ENCODE data around the gene CD3D. TPM values are rescaled to one million over a fixed set of nuclear protein-coding genes. Genes with fewer than 3 reads are reported as not detected.
A peak's percentile ranks its signal among the peaks of the same experiment; 100 is the strongest.

Gene CD3D
- total RNA-seq, 1 donor from 2014 or later: 0.61 TPM

DNA sequence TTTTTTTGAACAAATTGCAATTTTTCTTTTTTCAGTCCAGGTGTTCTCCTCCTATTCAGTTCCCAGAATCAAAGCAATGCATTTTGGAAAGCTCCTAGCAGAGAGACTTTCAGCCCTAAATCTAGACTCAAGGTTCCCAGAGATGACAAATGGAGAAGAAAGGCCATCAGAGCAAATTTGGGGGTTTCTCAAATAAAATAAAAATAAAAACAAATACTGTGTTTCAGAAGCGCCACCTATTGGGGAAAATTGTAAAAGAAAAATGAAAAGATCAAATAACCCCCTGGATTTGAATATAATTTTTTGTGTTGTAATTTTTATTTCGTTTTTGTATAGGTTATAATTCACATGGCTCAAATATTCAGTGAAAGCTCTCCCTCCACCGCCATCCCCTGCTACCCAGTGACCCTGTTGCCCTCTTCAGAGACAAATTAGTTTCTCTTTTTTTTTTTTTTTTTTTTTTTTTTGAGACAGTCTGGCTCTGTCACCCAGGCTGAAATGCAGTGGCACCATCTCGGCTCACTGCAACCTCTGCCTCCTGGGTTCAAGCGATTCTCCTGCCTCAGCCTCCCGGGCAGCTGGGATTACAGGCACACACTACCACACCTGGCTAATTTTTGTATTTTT, 10.7 kb upstream of the CD3D start:
- Histone ChIP-seq H3K4me3 (ENCODE audit: insufficient read depth, low read depth, low read length) (no peak overlapping the region), H3K79me2 (ENCODE audit: insufficient read depth, low read length) (no peaks in the 10 kb centered on the region), H3K9me3 (ENCODE audit: insufficient read depth, low read depth, low read length) (no peaks in the 10 kb centered on the region), H3K4me2 (ENCODE audit: low read length) (no peak overlapping the region), H3K27me3 (ENCODE audit: insufficient read depth, low read length) (peaks cover 13% of the 10 kb centered on the region), H3K4me1 (ENCODE audit: insufficient read depth, low read length) (no peaks in the 10 kb centered on the region), H3K9ac (ENCODE audit: low read length) (no peak overlapping the region), H3K36me3 (ENCODE audit: insufficient read depth, low read length) (no peaks in the 10 kb centered on the region), H3K27ac (ENCODE audit: low read depth, low read length) (no peak overlapping the region), H4K20me1 (ENCODE audit: insufficient read depth, low read length) (no peaks in the 10 kb centered on the region), H2AFZ (ENCODE audit: low read depth, low read length) (no peak overlapping the region)
- TF ChIP-seq EZH2 (IDR thresholded peaks at IDR 0.05; ENCODE audit: insufficient read depth, low read length): no peak
- TF ChIP-seq, protein P1, sequence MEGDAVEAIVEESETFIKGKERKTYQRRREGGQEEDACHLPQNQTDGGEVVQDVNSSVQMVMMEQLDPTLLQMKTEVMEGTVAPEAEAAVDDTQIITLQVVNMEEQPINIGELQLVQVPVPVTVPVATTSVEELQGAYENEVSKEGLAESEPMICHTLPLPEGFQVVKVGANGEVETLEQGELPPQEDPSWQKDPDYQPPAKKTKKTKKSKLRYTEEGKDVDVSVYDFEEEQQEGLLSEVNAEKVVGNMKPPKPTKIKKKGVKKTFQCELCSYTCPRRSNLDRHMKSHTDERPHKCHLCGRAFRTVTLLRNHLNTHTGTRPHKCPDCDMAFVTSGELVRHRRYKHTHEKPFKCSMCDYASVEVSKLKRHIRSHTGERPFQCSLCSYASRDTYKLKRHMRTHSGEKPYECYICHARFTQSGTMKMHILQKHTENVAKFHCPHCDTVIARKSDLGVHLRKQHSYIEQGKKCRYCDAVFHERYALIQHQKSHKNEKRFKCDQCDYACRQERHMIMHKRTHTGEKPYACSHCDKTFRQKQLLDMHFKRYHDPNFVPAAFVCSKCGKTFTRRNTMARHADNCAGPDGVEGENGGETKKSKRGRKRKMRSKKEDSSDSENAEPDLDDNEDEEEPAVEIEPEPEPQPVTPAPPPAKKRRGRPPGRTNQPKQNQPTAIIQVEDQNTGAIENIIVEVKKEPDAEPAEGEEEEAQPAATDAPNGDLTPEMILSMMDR (IDR thresholded peaks at IDR 0.05; ENCODE audit: insufficient read depth, low read depth, low read length): peak; percentile 52
- no peak for DNase-seq (ENCODE audit: low read depth)
- Mint-ChIP-seq H3K27me3 (ENCODE audit: low read depth, unreplicated experiment) (peaks cover 39% of the 10 kb centered on the region), H3K9me3 (ENCODE audit: unreplicated experiment) (no peaks in the 10 kb centered on the region), H3K4me3 (ENCODE audit: unreplicated experiment) (no peak overlapping the region), H3K27ac (ENCODE audit: unreplicated experiment) (no peak overlapping the region), H3K36me3 (ENCODE audit: low read depth, unreplicated experiment) (no peaks in the 10 kb centered on the region), H3K4me1 (ENCODE audit: low read depth, unreplicated experiment) (no peaks in the 10 kb centered on the region)
- no peak for FAIRE-seq

DNA sequence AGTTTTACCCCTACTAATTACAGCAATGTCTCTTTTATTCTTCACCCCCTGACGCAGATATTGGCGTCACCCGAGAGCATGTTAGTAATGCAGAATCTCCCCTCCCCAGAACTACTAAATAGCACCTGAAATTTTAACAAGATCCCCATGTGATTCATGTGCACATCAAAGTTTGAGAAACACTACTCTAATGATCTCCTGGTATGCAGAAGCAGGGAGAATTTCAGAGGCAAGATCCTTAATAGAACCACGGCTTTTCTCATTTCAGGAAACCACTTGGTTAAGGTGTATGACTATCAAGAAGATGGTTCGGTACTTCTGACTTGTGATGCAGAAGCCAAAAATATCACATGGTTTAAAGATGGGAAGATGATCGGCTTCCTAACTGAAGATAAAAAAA, 7.0 kb upstream of the CD3D start:
- H3K27ac ChIP-seq (ENCODE audit: low read depth, low read length): no peak overlapping the region
- H2AFZ ChIP-seq (ENCODE audit: low read depth, low read length): no peak overlapping the region
- H4K20me1 ChIP-seq (ENCODE audit: insufficient read depth, low read length): no peaks in the 10 kb centered on the region
- DNase-seq (ENCODE audit: low read depth) (no peak), FAIRE-seq (no peak)
- Mint-ChIP-seq H3K9me3 (ENCODE audit: unreplicated experiment) (no peaks in the 10 kb centered on the region), H3K36me3 (ENCODE audit: low read depth, unreplicated experiment) (no peaks in the 10 kb centered on the region), H3K4me1 (ENCODE audit: low read depth, unreplicated experiment) (no peaks in the 10 kb centered on the region), H3K4me3 (ENCODE audit: unreplicated experiment) (no peak overlapping the region), H3K27me3 (ENCODE audit: low read depth, unreplicated experiment) (peaks cover 51% of the 10 kb centered on the region), H3K27ac (ENCODE audit: unreplicated experiment) (no peak overlapping the region)
- no peaks in the 10 kb centered on the region for H3K9me3 ChIP-seq (ENCODE audit: insufficient read depth, low read depth, low read length)
- no peak overlapping the region for H3K9ac ChIP-seq (ENCODE audit: low read length)
- no peaks in the 10 kb centered on the region for H3K79me2 ChIP-seq (ENCODE audit: insufficient read depth, low read length)
- H3K4me1 ChIP-seq (ENCODE audit: insufficient read depth, low read length): no peaks in the 10 kb centered on the region
- no peak overlapping the region for H3K4me3 ChIP-seq (ENCODE audit: insufficient read depth, low read depth, low read length)
- H3K27me3 ChIP-seq (ENCODE audit: insufficient read depth, low read length): peaks cover 17% of the 10 kb centered on the region
- TF ChIP-seq, protein P1 (IDR thresholded peaks at IDR 0.05; ENCODE audit: insufficient read depth, low read depth, low read length): no peak
- TF ChIP-seq EZH2 (IDR thresholded peaks at IDR 0.05; ENCODE audit: insufficient read depth, low read length): no peak
- no peaks in the 10 kb centered on the region for H3K36me3 ChIP-seq (ENCODE audit: insufficient read depth, low read length)
- H3K4me2 ChIP-seq (ENCODE audit: low read length): no peak overlapping the region

DNA sequence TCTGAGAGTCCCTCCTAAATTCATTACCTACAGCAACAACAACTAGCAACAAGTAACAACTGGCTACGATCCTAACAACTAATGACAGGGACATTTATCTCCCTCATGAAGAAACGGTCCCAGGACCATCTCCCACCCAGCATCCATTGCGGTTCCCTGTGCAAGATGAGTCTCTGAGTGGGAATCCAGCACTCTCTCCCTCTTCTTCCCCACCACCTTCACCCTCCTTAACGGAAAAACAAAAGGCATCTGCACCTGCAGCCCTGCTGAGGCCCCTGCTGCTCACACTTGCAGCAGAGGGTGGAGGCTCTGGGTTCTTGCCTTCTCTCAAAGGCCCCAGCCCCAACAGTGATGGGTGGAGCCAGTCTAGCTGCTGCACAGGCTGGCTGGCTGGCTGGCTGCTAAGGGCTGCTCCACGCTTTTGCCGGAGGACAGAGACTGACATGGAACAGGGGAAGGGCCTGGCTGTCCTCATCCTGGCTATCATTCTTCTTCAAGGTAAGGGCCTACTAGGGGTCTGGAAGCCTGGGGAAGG, 1.5 kb upstream of the CD3D start, which contains the start of gene CD3G:
TSS of gene CD3G (plus strand) at position 364 of the 535 bp plus-strand sequence. CDS start at position 444, 80 bp downstream.
- Histone ChIP-seq H3K4me1 (ENCODE audit: insufficient read depth, low read length) (no peaks in the 10 kb centered on the region), H3K9ac (ENCODE audit: low read length) (no peak within 1 kb of the TSS), H3K79me2 (ENCODE audit: insufficient read depth, low read length) (no peaks in the 10 kb centered on the region), H3K9me3 (ENCODE audit: insufficient read depth, low read depth, low read length) (no peaks in the 10 kb centered on the region), H3K36me3 (ENCODE audit: insufficient read depth, low read length) (no peaks in the 10 kb centered on the region), H3K4me2 (ENCODE audit: low read length) (no peak within 1 kb of the TSS), H3K27me3 (ENCODE audit: insufficient read depth, low read length) (peaks cover 7% of the 10 kb centered on the region), H4K20me1 (ENCODE audit: insufficient read depth, low read length) (no peaks in the 10 kb centered on the region), H2AFZ (ENCODE audit: low read depth, low read length) (no peak within 1 kb of the TSS), H3K27ac (ENCODE audit: low read depth, low read length) (no peak within 1 kb of the TSS), H3K4me3 (ENCODE audit: insufficient read depth, low read depth, low read length) (no peak within 1 kb of the TSS)
- FAIRE-seq (no peak), DNase-seq (ENCODE audit: low read depth) (no peak)
- H3K9me3 Mint-ChIP-seq (ENCODE audit: unreplicated experiment): peaks cover 4% of the 10 kb centered on the region
- no peak within 1 kb of the TSS for H3K4me3 Mint-ChIP-seq (ENCODE audit: unreplicated experiment)
- peaks cover 47% of the 10 kb centered on the region for H3K27me3 Mint-ChIP-seq (ENCODE audit: low read depth, unreplicated experiment)
- no peaks in the 10 kb centered on the region for H3K36me3 Mint-ChIP-seq (ENCODE audit: low read depth, unreplicated experiment)
- no peaks in the 10 kb centered on the region for H3K4me1 Mint-ChIP-seq (ENCODE audit: low read depth, unreplicated experiment)
- H3K27ac Mint-ChIP-seq (ENCODE audit: unreplicated experiment): no peak within 1 kb of the TSS
- no peak for TF ChIP-seq EZH2 (IDR thresholded peaks at IDR 0.05; ENCODE audit: insufficient read depth, low read length)
- TF ChIP-seq, protein P1 (IDR thresholded peaks at IDR 0.05; ENCODE audit: insufficient read depth, low read depth, low read length): no peak

Measured in astrocyte (in vitro differentiated cells and primary cell).